Right forelimb (tissue), 1 donor: ENCODE data around the gene DLGAP1.

Source experiments
- DNase-seq: peaks from one replicate; pipeline ENCODE4 v3.0.0-alpha.2; 2018

DLGAP1 gene

GRCh38 chr18:3885209-3885792, 569.8 kb downstream of the DLGAP1 start:
- no peak for DNase-seq

GRCh38 chr18:3879836-3880120, 575.3 kb downstream of the DLGAP1 start:
- no peak for DNase-seq

DNA sequence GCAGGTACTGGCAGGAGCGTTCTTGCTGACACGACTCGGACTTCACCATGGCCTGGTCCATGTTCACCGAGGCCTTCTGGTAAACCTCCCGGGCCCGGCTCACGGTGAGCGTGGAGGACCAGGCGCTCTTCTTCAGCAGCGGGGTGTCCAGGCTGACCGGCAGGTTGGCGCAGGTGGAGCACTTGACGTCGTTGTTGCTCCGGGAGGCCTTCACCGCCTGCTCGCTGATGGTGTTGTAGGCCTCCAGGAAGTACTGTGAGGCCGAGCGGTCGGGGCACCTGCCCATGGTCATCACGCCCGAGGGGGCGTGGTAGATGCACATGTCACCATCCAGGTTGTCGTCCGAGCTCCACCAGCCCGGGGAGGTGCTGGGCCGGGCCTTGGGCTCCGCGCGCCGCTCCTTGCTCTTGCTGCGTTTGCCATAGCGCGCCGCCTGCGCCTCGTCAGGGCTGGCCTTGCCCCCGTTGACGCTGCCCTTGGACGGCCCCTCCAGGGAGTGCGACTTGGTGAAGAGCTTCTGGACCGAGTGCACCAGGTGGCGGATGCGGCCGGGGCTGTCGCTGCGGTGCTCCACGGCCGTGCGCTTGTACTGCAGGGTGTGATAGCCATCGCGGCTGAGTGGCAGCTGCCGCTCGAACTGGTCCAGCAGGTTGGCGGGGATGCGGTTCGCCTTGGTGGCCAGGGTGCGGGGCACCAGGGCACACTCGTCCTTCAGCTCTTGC, 575.8 kb downstream of the DLGAP1 start:
- DNase-seq = no peak

DNA sequence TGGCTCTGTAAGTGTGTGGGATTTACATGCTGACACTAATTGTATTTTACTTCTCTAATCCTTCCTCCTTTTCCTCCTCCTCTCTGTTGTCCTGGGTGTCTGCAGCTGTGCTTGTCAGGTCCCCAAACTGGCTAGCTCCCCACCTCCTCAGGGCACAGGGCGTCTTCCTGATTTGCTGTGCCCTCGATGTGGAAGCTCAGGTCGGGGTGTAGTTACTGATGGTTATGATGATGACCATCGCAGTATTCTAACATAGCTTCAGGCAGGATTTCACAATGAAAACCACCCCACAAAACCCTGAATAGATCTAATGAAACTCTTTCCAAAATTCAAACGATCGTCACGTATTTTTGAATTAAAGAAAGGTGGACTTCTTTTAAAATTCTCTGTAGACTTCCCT, 576.7 kb downstream of the DLGAP1 start:
- no peak for DNase-seq

DNA sequence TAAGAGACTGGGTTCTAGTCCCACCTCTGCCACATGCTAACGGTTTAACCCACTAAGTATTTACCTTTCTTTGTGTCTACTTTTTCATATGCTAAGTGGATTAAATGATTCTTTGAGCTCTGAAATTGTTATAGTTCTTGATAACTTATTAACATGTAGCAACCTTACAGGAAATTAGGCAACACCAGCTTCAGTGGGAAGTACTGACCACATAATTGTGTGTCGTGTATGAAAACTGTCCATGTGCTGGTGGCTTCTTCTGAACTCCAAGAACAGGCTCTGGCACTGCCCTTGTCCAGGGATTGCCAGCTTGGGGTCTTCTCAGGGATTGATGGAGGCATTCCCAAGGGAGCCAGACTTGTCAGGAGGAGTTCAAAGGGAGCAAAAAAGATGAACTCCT, 577.4 kb downstream of the DLGAP1 start:
- DNase-seq = no peak

DNA sequence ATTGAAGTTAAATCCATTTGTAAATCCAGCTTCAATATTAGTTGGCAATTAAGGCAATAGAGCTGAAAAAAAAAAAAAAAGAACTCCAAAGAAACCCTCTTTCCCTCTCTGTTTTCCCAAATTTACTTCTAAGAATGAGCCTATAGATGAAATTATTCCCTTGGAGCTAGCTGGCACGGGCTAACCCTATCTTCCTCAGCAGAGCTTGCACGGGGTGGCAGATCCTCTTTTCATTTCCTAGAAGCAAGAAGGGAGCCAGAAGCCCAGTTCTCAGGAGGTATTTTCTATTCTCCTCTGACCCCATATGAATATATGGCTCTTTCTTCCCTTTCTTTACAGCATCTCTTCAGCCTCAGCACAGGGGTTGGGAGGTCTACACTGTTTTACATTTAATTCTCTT, 579.1 kb downstream of the DLGAP1 start:
- DNase-seq = no peak

- DNase-seq = no peak
These were observed 579.7 kb downstream of the DLGAP1 start for GRCh38 chr18:3875376-3875775.

GRCh38 chr18:3874581-3874980, 580.5 kb downstream of the DLGAP1 start:
- DNase-seq = no peak

DNA sequence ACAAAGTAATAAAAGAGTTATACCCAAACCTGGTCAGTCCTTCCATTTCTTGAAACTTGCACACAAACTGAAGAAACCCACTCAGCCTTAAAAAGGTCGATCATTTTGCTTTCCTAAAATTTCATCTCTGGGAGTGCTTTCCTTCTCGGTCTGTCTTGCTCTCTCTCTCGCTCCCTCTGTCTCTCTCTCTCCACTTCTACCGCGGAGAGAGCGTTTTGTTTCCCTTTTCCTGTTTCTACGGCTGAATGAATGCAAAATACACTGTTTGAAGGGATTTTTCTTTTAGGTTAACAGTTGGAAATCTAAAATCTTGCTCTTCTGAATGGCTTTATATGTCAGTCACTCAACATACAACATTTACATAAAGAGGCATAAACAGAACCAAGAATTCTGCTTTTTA, 581.0 kb downstream of the DLGAP1 start:
- DNase-seq = no peak

GRCh38 chr18:3873698-3874097, 581.4 kb downstream of the DLGAP1 start:
- no peak for DNase-seq

DNA sequence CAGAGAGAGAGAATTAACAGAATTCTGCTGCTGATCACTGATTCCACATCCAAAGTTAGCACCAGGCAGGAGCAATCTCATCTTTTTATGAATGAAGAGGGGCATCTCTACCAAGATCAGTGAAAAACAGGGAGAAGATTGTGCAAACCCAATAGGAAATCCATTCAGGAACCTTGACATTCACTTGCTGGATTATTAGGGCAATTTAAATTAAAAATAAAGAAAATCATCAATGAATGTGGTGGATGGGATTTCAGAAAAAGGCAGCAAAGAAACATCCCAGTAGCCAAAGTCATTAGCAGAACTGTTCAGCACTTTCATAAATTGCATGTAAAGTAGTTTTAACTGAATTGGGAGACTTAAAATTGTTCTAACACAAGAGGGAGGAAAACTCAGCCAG, 581.9 kb downstream of the DLGAP1 start:
- DNase-seq = no peak

- no peak for DNase-seq
These were observed 582.5 kb downstream of the DLGAP1 start for GRCh38 chr18:3872641-3873040.

- no peak for DNase-seq
These were observed 583.4 kb downstream of the DLGAP1 start for GRCh38 chr18:3871687-3872086.

GRCh38 chr18:3870914-3871313, 584.2 kb downstream of the DLGAP1 start:
- no peak for DNase-seq

DNA sequence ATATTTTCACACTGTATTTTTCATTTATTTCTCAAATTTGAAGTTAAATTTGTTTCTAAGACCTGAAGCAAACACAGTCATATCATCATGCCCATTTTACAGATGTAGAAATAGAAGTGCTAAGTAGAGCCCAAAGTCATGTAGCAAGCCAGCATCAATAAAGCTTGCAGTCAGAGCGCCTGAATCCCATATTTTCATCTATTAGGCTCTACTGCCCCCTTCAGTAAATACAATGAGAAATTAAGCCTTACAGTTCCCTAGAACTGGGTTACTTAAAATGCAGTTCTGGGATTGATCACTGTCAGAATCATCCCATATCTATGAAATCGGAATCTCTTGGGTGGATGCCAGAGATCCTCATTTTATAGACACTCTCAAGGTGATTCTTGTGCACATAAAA, 585.3 kb downstream of the DLGAP1 start:
- DNase-seq = no peak

GRCh38 chr18:3867864-3868311, 587.2 kb downstream of the DLGAP1 start:
- no peak for DNase-seq

- DNase-seq = no peak
These were observed 587.9 kb downstream of the DLGAP1 start for GRCh38 chr18:3867236-3867635.

- no peak for DNase-seq
These were observed 590.3 kb downstream of the DLGAP1 start for GRCh38 chr18:3864669-3865298.

DNA sequence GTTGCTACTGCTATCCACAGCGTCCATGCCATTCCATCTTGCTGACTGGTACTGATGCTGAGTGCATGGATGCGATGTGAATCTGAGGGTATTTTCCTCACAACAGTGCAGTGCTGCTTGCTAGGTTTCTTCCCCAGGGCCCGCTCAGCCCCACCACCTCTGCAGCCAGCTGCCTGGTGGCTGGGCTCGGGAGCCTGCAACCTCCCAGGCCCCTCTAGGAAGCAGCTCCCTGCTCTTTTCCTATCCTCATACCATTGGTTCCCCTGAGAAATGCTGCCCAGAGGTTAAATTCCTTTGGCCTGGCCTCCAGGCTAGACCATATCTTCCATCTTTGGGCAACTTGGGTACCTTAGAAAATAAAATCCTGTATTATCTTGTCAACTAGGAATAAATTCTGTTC, 591.5 kb downstream of the DLGAP1 start:
- DNase-seq = no peak

- no peak for DNase-seq
These were observed 592.1 kb downstream of the DLGAP1 start for GRCh38 chr18:3863006-3863405.

DNA sequence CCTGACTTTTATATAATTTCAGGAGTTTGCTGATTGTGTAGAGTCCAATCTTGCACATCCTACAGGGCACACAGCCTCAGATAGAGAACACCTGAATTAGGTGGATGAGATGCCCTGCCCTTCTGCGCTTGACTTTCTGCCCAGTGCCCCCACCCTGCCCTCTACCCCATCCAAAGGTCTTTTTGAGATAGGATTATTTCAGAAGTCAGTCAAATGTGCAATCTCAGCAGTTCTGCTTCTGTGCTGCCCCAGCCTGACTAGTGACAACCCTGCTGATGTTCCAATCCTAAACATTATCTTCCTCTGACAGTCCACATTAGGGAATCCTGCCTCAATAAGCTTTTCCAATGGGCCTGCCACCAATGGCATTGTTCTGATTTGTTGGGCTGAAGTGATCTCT, 593.6 kb downstream of the DLGAP1 start:
- DNase-seq = no peak

DNA sequence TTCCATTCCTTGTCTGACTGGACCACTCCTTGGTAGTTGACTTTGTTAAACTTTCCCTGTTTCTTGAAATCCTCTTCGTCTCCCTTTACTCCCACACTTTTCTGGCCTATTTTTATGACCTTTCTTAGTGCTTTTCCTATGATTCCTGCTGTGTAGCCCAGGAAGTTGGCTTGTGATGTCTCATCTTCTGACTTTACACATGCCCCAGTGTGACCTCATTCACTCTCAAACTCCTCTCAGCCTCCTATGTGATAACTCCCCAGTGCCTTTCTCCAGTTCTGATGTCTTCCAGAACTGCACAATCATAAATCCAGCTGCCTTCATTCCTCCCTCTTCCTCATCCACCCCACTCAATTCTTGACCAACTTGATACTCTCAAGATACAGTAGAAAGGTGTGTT, 597.6 kb downstream of the DLGAP1 start:
- no peak for DNase-seq

GRCh38 chr18:3855966-3856365, 599.1 kb downstream of the DLGAP1 start:
- no peak for DNase-seq

- DNase-seq = no peak
These were observed 602.8 kb downstream of the DLGAP1 start for GRCh38 chr18:3852321-3852720.

DNA sequence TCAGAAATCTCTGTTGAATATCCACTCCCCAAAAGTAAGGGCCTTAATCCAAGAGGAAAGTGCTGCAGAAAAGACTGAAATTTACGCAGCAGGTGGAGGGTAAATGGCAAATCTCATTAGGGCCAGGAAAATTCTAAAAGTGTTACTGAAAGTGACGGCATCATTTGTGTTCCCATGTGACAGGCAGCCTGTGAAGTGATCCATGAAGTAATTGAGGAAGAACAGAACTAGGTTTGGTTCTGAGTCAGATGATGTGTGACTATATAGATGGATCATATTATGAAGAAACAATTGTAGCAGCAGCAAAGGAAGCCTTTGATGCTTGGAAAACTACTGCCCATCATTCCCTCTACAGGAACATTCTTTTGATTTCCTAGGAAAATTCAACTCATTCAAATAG, 603.9 kb downstream of the DLGAP1 start:
- no peak for DNase-seq
